ENCODE results near the gene BMP6.

The BMP6 gene

DNA sequence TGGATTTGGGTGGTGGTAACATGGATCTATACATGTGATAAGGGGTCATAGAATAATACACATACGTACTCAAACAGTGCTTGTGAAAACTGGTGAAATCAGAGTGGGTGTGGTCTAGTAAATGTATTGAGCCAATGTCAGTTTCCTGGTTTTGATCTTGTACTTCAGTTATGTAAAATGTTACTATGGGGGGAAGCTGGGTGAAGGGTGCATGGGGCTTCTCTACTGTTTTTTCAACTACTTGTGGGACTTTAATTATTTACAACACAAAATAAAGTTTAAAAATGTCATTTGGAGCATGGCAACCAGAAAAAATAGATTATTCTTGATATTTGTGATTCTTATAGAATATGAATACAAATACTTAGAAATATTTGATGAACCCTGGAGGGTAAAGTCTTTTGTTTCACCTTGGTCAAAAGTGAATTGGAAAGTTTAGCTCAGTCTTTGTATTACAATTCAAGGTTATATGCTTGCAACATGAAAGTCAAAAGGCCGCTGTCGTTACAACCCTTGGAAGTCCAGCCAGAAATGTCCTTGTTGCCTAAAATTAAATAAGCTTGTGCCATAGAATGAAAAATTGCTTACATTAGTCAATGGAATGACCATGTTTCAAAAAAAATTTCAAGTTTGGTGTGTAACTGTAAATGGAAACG, 110.6 kb downstream of the BMP6 start:
- DNase-seq: no peak

DNA sequence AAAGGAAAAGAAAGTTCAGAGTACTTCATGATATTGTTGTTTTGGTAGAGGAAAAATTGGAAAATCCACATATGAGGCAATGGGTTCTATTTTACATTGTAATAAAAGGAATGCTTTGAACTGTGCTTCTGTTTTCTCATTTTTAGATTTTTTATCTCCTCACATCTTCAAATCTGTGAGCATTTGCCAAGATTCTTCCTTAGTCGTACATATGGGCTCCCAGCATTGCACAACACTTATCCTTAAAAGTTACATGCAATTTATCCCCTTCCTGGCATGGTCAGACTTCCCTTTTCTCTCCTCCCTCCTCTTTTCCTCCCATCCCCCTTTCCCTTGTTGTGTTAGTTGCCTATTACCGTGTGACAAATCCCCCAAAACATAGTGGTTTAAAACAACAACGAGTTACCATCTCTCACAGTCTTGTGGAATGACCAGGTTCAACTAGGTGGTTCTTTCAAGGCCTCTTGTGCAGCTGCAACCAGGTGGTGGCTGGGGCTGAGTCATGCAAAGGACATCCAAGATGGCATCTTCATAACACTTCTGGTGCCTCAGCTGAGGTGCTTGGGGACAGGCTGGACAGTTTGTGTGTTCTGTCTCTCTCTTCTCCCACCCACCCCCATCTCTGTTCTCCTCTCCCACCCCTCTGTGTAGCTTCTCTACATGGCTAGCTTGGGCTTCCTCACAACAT, 116.0 kb downstream of the BMP6 start:
- no peak for DNase-seq

DNA sequence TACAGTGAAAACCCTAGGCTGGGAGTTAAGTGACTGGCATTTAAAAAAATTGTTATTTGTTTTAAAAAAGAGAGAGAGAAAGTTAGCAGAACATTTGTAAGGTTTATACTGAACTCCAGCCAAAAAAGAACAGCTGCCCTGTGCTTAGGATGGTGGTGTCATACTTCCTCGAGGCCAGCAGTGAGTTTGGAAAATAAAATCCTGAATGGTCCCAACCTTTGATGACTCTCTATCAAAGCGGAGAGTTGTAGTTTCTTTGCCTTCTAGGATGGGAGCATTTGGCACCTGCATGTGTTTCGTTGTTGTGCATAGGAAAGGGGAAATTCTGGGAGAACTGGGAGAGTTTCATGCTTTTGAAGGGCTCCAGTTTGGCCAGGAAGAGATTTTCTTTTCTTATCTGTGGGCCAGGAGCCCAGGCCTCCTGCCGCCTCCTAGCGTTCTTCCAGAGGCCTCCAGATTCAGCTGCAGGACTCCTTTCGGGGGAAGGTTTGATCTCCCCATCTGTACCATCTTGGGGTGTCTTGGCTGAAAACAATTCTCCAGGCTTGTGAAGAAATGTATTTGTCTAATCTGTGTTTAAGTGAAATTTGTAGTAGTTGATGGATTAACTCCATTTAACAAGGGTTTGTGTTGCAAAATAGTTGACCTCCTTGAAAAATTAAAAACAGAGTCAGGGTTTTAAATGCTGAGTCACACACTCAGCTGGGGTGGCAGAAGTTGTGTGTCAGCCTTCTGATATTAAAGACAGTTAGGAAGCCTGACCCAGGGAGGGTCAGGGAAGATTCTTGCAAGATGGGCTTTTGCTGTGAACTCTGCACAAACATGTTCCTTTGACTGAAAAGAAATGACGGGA, 121.3 kb downstream of the BMP6 start:
- DNase-seq: no peak

DNA sequence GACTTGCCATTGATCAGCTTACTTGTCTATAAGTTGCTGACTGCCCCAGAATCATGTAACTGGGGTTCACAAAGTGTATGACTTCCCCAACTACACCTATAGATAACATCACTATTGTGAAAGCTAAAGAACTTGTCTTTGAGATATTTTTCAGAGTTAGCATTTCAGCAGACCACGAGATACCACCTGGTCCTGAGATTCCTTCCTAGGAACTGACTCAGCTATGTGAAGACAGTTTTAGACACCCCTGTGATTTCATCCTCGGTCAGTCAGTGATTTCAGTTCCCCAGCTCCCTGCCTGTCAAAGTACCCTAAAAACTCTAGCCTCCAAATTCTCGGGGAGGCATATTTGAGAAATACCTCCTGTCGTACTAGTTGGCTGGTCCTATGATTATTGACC, 122.3 kb downstream of the BMP6 start:
- no peak for DNase-seq

DNA sequence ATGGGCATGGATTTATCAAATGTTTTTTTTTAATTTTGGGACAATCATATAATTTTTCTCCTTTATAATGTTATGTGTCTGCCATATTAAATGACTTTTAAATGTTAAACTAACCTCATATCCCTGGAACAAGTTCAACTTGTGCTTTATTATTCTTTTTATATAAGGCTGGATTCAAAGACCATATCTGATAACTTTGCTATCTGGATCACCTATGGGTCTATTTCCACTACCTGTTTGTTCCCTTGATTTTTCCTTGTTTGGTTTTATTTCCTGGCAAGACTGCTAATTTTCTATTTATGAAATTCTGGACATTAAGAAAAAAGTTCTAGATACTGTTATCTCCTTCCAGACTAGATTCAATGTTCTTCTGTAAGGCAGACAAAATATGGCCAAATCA, 125.9 kb downstream of the BMP6 start:
- no peak for DNase-seq

DNA sequence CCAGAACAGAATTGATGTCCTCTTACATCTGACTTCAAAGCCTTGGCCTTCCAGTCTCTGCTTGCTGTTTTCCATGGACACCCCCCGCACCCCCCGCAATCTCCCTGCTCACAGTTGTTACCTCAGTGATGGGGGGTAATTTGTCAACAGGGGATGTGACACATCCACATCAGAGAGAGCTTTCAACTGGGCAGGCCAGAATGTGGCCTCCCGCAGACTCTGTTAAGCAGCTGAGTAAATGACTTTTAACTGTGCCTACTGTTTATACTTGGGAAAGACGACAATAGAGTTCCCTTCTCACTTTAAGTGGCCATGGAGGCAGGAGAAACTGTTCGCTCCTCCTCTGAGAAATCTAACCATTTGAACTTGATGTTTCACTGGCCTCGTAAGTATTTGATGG, 133.7 kb downstream of the BMP6 start:
- DNase-seq: no peak

DNA sequence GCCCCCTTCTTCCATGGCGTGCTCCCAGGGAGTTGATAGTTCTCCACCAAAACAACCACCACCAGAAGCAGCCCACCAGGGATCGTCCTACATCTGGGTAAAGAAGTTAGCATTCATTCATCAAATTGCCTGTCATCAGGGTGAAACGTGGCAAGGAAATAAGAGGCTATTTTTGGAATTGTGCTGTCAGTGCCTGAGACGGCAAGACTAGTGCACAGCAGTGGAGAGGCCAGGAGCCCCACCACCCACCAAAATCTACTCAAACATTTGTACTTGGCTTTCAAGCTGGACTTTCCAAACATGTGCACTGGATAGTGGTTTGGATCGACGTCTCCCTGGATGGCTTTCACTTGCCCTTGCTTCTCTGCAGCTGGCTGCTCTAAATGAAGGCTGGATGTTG, 139.9 kb downstream of the BMP6 start:
- no peak for DNase-seq

DNA sequence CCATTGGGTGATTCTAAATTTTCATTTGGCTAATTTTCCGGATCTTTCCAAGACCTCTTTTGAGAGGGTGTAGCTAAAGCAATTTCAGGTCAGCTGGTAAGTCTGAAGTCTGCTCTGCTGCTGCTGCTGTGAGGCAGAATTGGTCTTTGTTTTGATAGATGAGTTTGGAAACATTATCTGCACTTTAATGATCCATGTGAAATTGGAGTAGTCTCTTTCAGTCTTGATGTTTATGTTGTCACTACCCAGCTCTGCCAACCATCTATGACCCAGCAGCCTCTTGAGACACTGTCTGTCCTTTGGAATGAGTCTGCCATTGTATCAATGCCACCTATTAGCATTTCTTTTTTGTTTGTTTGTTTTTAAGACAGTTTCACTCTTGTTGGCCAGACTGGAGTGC, 140.6 kb downstream of the BMP6 start:
- no peak for DNase-seq

DNA sequence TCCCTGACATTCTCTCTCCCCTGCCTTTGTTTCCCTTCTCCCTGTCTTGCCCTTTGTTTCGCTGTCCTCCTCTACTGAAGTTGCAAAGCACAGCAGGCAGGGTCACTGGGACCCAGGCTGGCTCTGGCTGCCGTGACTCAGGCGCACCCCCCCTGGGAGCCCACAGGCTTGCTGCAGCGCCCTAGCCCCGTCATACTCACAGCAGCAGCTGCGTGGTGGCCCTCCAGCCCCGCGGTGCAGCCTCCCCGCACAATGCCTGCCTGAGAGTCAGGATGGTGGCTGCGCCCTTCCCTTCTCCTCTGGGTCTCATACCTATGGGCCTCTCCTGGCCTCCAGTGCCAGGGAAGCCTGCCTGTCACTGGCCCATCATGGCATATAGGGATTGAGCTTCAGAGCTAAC, 143.0 kb downstream of the BMP6 start:
- DNase-seq: no peak

DNA sequence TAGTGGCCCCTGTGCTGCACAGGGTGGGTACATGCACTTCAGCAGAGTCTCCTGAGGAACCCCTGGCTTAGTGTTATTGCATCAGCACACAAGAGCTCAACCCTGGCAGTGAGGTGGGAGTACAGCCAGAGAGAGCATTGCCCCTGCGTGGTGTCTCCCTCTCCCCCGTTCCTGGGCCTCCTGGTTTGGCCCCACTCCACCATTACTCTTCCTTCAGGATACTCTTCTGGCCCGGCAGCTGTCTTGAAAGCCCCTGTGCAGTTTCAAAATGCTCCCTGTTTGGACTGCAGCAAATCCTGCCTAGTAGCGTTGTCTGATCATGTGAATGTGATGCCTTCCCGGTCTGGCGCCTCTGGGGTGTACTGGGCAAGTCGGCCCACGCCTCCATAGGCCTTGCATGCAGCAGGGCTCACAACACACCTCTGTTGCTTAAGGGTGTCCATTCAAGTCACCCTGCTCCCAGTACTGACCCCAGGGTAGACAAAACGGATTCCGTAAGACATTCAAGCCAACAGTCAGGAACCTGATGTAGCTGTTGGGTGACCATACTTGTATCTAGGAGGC, 152.6 kb downstream of the BMP6 start:
- no peak for DNase-seq

DNA sequence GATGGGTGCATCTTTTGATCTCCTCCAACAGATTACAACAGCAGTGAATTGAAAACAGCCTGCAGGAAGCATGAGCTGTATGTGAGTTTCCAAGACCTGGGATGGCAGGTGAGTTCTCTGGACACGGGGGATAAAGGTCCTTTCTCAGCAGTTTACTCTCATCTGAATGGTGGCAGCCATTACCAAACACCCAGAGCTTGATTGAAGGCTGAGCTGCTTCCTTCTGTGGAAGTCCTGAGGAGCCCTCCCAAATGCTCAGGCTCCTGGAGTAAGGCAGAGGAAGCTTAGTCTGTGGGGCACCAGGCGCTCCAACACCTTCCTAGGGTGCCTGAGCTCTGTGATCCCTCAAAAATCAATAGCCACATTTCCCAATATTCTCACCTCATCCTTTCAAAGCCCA, 153.1 kb downstream of the BMP6 start:
- DNase-seq: no peak

DNA sequence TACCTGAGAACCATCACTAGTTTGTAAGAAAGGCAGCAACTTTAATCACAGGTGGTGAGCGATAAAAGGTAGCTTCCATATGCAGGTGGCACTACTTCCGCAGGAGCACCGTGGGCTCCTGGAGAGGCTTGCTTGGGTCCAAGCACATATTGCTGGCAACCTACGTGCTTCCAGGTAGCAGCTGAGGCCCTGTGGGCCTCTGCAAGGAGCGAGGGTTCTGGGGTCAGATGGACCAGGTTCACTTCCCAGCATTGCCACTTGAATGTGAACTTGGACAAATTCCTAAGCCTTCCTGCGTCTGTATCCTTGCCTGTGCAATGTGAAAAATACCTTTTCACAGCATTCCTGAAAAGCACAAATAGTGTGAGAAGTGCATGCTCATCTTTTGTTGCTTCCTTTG, 153.7 kb downstream of the BMP6 start:
- DNase-seq: no peak

DNA sequence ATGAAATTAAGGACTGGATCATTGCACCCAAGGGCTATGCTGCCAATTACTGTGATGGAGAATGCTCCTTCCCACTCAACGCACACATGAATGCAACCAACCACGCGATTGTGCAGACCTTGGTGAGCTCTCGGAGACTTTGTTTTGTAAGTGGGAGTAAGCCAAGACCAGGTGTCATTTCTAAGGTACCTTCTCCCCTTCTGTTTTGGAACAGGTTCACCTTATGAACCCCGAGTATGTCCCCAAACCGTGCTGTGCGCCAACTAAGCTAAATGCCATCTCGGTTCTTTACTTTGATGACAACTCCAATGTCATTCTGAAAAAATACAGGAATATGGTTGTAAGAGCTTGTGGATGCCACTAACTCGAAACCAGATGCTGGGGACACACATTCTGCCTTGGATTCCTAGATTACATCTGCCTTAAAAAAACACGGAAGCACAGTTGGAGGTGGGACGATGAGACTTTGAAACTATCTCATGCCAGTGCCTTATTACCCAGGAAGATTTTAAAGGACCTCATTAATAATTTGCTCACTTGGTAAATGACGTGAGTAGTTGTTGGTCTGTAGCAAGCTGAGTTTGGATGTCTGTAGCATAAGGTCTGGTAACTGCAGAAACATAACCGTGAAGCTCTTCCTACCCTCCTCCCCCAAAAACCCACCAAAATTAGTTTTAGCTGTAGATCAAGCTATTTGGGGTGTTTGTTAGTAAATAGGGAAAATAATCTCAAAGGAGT, 154.2 kb downstream of the BMP6 start:
- DNase-seq: no peak

DNA sequence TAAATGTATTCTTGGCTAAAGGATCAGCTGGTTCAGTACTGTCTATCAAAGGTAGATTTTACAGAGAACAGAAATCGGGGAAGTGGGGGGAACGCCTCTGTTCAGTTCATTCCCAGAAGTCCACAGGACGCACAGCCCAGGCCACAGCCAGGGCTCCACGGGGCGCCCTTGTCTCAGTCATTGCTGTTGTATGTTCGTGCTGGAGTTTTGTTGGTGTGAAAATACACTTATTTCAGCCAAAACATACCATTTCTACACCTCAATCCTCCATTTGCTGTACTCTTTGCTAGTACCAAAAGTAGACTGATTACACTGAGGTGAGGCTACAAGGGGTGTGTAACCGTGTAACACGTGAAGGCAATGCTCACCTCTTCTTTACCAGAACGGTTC, 154.8 kb downstream of the BMP6 start:
- DNase-seq: no peak

DNA sequence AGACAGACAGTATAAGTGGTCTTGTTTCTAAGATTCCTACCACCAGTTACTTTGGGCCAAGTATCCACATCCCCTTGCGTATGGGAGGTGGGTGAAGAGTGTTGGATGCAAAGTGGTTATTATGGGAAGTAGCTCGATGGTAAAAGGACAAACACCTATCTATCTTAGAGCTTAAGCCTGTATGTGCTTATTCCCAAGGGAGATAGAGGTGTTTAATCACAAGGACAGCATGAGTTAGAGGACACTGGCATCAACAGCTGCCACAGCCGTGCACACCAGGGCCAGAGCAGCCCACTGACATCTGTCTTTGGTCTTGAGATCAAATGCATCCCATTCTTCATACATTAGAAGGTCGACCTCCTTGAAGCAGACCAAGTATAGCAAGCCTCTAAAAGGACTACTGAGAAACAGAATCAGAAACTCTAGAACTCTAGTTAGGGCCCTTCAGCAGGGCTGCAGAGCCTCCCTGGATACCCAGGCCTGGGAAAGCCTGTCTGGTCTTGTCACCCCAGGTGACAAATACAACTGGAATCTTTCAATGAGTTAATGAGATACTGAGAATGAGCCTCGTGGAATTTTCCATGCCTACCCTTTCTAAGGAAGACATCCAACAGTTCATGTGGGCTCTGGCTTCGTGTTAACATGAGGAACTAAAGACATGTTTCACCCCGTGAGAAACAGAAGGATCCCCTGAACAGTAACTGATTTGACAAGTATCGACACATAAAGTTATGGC, 156.0 kb downstream of the BMP6 start:
- no peak for DNase-seq

DNA sequence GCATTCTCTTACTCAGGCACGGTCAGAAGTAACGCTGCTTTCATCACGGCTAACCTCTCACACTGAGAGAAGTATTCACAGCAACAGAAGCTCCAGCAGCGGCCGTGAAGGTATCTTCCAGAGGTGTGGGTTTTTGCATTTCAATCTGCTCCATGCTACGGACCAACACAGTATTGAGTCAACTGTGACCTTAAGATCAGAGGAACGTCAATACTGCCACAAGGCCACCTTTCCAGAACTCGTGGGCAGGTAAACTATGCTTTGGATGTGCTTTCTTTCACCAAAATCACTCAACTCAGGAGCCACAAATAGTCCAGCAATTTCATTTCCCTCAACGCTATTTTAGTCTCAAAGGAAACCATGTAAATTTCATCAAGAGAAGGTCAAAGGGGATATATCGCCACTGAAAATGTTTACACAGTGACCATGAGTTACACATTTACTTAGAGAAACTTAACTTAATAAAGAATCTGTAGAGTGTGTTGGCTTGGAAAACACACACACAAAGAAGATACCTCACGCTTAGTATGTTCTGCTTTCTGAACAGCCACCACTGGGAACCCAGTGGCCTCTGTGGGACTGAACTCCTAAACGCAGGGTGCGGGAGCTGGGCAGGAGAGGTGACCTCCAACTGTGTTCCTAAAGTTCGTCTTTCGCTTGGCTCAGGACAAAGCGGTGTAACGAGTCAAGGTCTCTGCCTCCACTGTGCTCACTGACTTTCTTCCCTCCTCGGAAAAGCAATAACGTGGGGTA, 156.8 kb downstream of the BMP6 start:
- DNase-seq: no peak

DNA sequence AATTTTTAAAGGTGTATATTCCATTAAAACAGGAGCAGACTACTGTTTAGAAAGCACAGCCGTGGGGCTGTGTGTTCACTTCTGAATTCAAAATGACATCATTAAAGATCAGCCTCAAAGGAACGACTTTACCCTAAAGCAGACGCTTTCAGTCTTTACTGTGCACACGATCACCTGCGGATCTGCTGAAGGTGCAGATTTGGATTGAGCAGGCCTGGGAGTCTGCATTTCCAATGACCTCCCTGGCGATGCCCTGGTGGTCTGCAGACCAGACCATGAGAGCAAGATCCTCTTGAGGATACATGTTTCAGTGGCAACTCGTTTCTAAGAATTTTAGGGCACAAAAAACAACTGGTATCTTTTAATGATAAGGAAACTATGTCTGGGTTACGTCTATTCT, 157.5 kb downstream of the BMP6 start:
- no peak for DNase-seq

DNA sequence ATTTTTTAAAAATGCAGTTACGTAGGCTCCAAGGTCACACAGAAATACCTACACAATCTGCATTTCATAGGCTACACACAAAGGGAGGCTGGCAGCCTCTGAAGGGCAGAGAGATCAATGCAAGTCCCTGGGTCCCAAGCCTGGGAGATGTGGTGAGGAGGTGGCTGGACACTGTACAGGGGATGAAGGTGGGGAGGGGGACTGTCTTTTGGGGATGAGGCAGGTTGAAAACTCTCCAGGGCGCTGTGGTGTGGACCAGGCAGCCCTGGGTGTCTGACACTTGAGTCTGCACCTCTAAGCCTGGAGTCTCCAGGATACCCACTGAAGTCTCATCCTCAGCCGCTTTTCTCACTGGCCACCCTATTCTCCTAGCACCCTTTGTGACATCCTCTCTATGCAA, 160.2 kb downstream of the BMP6 start:
- DNase-seq: no peak

DNA sequence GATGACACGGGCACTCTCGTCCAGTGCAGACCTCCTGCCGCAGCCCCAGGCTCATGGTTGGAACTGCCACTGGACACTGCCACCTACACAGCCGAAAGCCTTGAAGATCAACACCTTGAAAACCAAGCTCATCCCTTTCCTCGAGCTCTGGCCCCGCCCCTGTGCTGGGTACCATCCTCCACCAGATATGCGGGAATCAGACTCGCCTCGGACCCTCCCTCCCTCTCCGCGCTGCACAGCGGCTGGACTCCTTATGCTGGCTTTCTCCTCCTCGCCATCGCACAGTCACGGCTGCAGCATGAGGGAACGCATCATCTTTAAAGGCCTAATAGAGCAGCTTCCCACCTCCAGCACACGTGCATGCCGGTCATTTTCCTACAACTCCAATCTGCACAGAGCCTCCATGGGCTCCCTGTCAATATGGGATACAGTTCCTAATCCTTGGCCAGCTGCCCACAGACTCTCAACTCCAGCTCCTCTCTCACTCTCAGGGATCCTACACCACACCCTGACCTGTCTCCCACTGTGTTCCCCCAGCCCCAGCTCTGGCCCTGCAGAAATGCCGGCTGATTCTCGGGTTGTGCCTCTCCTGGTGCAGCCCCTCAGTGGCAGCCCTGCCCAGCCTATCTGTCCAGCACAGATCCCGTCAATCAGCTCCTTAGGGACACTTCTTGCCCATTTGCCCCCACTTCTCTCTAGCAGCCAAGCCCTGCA, 161.5 kb downstream of the BMP6 start:
- no peak for DNase-seq

DNA sequence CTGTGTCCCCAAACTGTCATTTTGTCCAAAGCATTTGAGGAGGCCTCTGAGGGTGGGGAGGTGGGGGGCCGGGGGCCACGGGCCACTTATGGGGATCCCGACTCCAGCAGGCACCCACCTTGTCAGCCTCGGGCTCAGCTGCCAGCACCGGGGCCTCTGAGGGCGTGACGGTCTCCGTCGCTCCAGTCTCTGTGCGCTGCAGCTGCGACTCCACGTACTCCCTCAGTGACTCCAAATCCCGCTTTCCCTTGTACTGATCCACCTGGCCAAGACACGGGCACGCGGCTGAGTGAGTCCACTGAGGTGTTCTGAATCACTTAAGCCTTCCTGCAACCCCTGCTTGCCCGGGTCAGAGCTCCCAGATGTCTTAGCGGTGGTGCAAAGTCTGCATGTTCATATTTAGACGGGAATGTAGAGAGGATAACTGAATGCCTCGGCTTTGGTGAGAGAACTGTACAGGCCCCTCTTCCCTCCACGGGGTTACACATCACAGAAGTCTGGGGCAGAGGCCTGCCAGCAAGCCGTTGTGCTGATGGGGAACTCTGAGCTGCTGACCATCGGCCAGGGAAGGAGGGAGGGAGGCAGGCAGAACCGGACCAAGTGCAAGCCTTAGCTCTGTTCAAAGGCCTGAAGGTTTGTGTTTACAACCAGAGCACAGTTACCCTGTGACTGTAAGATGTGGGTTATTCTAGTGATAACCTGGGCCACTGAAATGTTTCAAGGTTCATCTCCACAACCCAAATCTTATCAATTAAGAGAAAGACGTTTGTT, 162.9 kb downstream of the BMP6 start:
- no peak for DNase-seq

All from CD4-positive, alpha-beta T cell treated with Interleukin-4 for 1 hour (primary cell).